ENCODE measurements around the gene PALLD.

PALLD gene

GRCh38 chr4:168585168-168586091 lies 88.6 kb downstream of the PALLD start:
- in situ Hi-C loops (cut with MboI; ENCODE audit: low sequenced_read_pairs): no loop called here

GRCh38 chr4:168586926-168587325 lies 90.1 kb downstream of the PALLD start:
- in situ Hi-C loops (cut with MboI; ENCODE audit: low sequenced_read_pairs): no loop called here

GRCh38 chr4:168587411-168588125 lies 90.7 kb downstream of the PALLD start:
- in situ Hi-C loops (cut with MboI; ENCODE audit: low sequenced_read_pairs): no loop called here

- in situ Hi-C loops (cut with MboI; ENCODE audit: low sequenced_read_pairs): no loop called here
Observed at GRCh38 chr4:168588916-168589531, 92.2 kb downstream of the PALLD start.

GRCh38 chr4:168592676-168593075 lies 95.8 kb downstream of the PALLD start:
- in situ Hi-C loops (cut with MboI; ENCODE audit: low sequenced_read_pairs): no loop called here

GRCh38 chr4:168593399-168593798 lies 96.5 kb downstream of the PALLD start:
- in situ Hi-C loops (cut with MboI; ENCODE audit: low sequenced_read_pairs): no loop called here

GRCh38 chr4:168594121-168594520 lies 97.3 kb downstream of the PALLD start:
- in situ Hi-C loops (cut with MboI; ENCODE audit: low sequenced_read_pairs): no loop called here

- in situ Hi-C loops (cut with MboI; ENCODE audit: low sequenced_read_pairs): no loop called here
Observed at GRCh38 chr4:168598191-168598590, 101.3 kb downstream of the PALLD start.

- in situ Hi-C loops (cut with MboI; ENCODE audit: low sequenced_read_pairs): no loop called here
Observed at GRCh38 chr4:168600796-168601583, 104.1 kb downstream of the PALLD start.

GRCh38 chr4:168601899-168602298 lies 105.0 kb downstream of the PALLD start:
- in situ Hi-C loops (cut with MboI; ENCODE audit: low sequenced_read_pairs): no loop called here

GRCh38 chr4:168604496-168605373 lies 107.9 kb downstream of the PALLD start:
- in situ Hi-C loops (cut with MboI; ENCODE audit: low sequenced_read_pairs): no loop called here

GRCh38 chr4:168605411-168605810 lies 108.6 kb downstream of the PALLD start:
- in situ Hi-C loops (cut with MboI; ENCODE audit: low sequenced_read_pairs): no loop called here

GRCh38 chr4:168607215-168607614 lies 110.4 kb downstream of the PALLD start:
- in situ Hi-C loops (cut with MboI; ENCODE audit: low sequenced_read_pairs): no loop called here

GRCh38 chr4:168608771-168609170 lies 111.9 kb downstream of the PALLD start:
- in situ Hi-C loops (cut with MboI; ENCODE audit: low sequenced_read_pairs): no loop called here

- in situ Hi-C loops (cut with MboI; ENCODE audit: low sequenced_read_pairs): no loop called here
Observed at GRCh38 chr4:168609369-168609768, 112.5 kb downstream of the PALLD start.

- in situ Hi-C loops (cut with MboI; ENCODE audit: low sequenced_read_pairs): no loop called here
Observed at GRCh38 chr4:168610911-168611530, 114.2 kb downstream of the PALLD start.

GRCh38 chr4:168612450-168613135 lies 115.7 kb downstream of the PALLD start:
- in situ Hi-C loops (cut with MboI; ENCODE audit: low sequenced_read_pairs): no loop called here

- in situ Hi-C loops (cut with MboI; ENCODE audit: low sequenced_read_pairs): no loop called here
Observed at GRCh38 chr4:168613869-168614268, 117.0 kb downstream of the PALLD start.

Measured in HL-60/S4 treated with phorbol 12-myristate 13-acetate at 8.2 ng/mL for 4 days and 3 days (cell line).